H1 (cell line): Measurements from ENCODE around the gene INTS1.

Source experiments
- CTCF ChIP-seq, 3 experiments: IDR thresholded peaks; 1 replicate in 2 of 3; 2 replicates in 1 of 3; pipeline versions ENCODE4 v1.5.1 to v1.6.1; 2011; ENCODE audit warnings: low read length in 3 of 3, mild to moderate bottlenecking in 3 of 3, inconsistent platforms in 2 of 3, low read depth in 1 of 3, moderate library complexity in 1 of 3; ENCODE audit not compliant: insufficient read depth in 1 of 3; ENCODE audit errors: control extremely low read depth in 1 of 3
- EZH2 ChIP-seq: fragments of 200-600 bp; sonication (generic); IDR thresholded peaks from 2 replicates; pipeline ENCODE4 v1.7.1; 2012; ENCODE audit warnings: low read depth, mild to moderate bottlenecking, moderate library complexity, low read length, inconsistent platforms; ENCODE audit not compliant: severe bottlenecking
- GABPA ChIP-seq: IDR thresholded peaks from 2 replicates; pipeline ENCODE4 v1.6.1; 2011; ENCODE audit warnings: mild to moderate bottlenecking, low read length, moderate library complexity, borderline replicate concordance; ENCODE audit not compliant: insufficient read depth
- SIN3A ChIP-seq, 2 experiments: IDR thresholded peaks in 1 of 2; conservative IDR thresholded peaks in 1 of 2; 2 replicates each; pipeline ENCODE4 v1.6.1; 2011 to 2012; ENCODE audit warnings: low read length in 2 of 2, improper control_type of control experiment in 1 of 2, low read depth in 1 of 2, mild to moderate bottlenecking in 1 of 2
- SRF ChIP-seq: IDR thresholded peaks from 2 replicates; pipeline ENCODE4 v1.6.1; 2011; ENCODE audit warnings: mild to moderate bottlenecking, low read depth, low read length, moderate library complexity
- ZNF274 ChIP-seq: IDR thresholded peaks from 2 replicates; pipeline ENCODE4 v1.7.0; 2012; ENCODE audit warnings: low read length, borderline replicate concordance; ENCODE audit errors: extremely low read depth

GRCh38 chr7:1500064-1500807, 4.0 kb downstream of the INTS1 start:
- no peak for TF ChIP-seq ZNF274
- no peak for TF ChIP-seq SIN3A (conservative IDR thresholded peaks at IDR 0.05 in 1 of 2, IDR thresholded peaks at IDR 0.05 in 1 of 2; ENCODE audit: low read depth in 1 of 2, low read length in 2 of 2)
- TF ChIP-seq EZH2, result no peak
- TF ChIP-seq SRF, result no peak
- TF ChIP-seq CTCF (IDR thresholded peaks at IDR 0.05; ENCODE audit: control extremely low read depth in 1 of 3, insufficient read depth in 1 of 3, low read depth in 1 of 3, low read length in 3 of 3), result no peak
- no peak for TF ChIP-seq GABPA
